Breast epithelium (tissue), 4 donors: ENCODE data around the gene UBXN11. TPM values are rescaled to one million over a fixed set of nuclear protein-coding genes. Genes with fewer than 3 reads are reported as not detected.
A peak's percentile ranks its signal among the peaks of the same experiment; 100 is the strongest.

Experiments
- DNase-seq, 2 donors: peaks; one replicate each; pipeline ENCODE4 v3.0.0-alpha.2; 2019; ENCODE audit warnings: low spot score in 2 of 2
- H3K27ac ChIP-seq, 2 donors: fragments of 200-600 bp; sonication (generic) in 1 of 2; one replicate each; pipeline ENCODE4 v1.5.1; 2016 to 2019; ENCODE audit warnings: mild to moderate bottlenecking in 1 of 2
- H3K27me3 ChIP-seq, 2 donors: fragments of 200-600 bp; sonication (generic) in 1 of 2; one replicate each; pipeline versions ENCODE4 v1.5.1 to v1.6.0; 2017 to 2019; ENCODE audit warnings: control low read depth in 1 of 2, mild to moderate bottlenecking in 1 of 2
- H3K36me3 ChIP-seq: fragments of 200-600 bp; one replicate; pipeline ENCODE4 v1.5.1; 2019
- H3K4me1 ChIP-seq, 2 donors: fragments of 200-600 bp; sonication (generic); one replicate each; pipeline ENCODE4 v1.5.1; 2016 to 2019; ENCODE audit warnings: control low read depth in 1 of 2
- H3K4me3 ChIP-seq, 3 donors: fragments of 200-600 bp; sonication (generic); 1 replicate in 2 of 3; 2 replicates in 1 of 3; pipeline ENCODE4 v1.5.1; 2016 to 2019; ENCODE audit warnings: mild to moderate bottlenecking in 3 of 3, moderate library complexity in 2 of 3
- H3K9me3 ChIP-seq, 2 donors: fragments of 200-600 bp; sonication (generic) in 1 of 2; one replicate each; pipeline ENCODE4 v1.5.1; 2016 to 2019; ENCODE audit warnings: control low read depth in 1 of 2
- CTCF ChIP-seq, 3 donors: fragments of 450-650 bp; IDR thresholded peaks; one replicate each; pipeline ENCODE4 v1.5.1; 2016 to 2017; ENCODE audit warnings: antibody characterized with exemption in 3 of 3, mild to moderate bottlenecking in 3 of 3, moderate library complexity in 3 of 3
- POLR2A ChIP-seq: fragments of 450-650 bp; IDR thresholded peaks from one replicate; pipeline ENCODE4 v1.6.1; 2016; ENCODE audit warnings: antibody characterized with exemption, mild to moderate bottlenecking, moderate library complexity
- POLR2AphosphoS5 ChIP-seq, 3 donors: sonication (generic); formaldehyde crosslinking; IDR thresholded peaks; one replicate each; pipeline ENCODE4 v1.6.1; 2017; ENCODE audit warnings: antibody characterized with exemption in 3 of 3
- intact Hi-C: fragments of 100-400 bp; cut with DNase I; formaldehyde crosslinking; loops from one replicate; pipeline ENCODE4 v1.15.1; 2023; ENCODE audit warnings: low total_unique reads
- total RNA-seq, 3 donors: library from RNA; depleted of rRNA; stranded (reverse); fragments of >200 nt; gene quantifications; one replicate each; pipeline ENCODE4 v1.1.0, GENCODE V29; 2016

UBXN11 gene
- total RNA-seq, 3 donors from 2014 or later: 15.0 to 25.5 (median 24.9) TPM

- no peaks in the 10 kb centered on the region for H3K36me3 ChIP-seq
- peak overlapping the region in 1 of 2 donors; percentile 40 for H3K27ac ChIP-seq
- H3K4me1 ChIP-seq: peaks cover 0 to 3% of the 10 kb centered on the region in 2 donors
- DNase-seq: no peak
- no peaks in the 10 kb centered on the region for H3K27me3 ChIP-seq
- TF ChIP-seq POLR2A (no peak), POLR2AphosphoS5 (IDR thresholded peaks at IDR 0.05) (no peak), CTCF (IDR thresholded peaks at IDR 0.05) (no peak)
- H3K9me3 ChIP-seq: no peaks in the 10 kb centered on the region
- H3K4me3 ChIP-seq: no peak overlapping the region
- intact Hi-C loops: no loop called here
These were observed 17.0 kb downstream of the UBXN11 start for GRCh38 chr1:26289158-26290059.

- Histone ChIP-seq H3K4me1 (peaks cover 0 to 6% of the 10 kb centered on the region in 2 donors), H3K27ac (peak overlapping the region in 1 of 2 donors; percentile 40)
These were observed 18.0 kb downstream of the UBXN11 start for GRCh38 chr1:26288311-26288941.

GRCh38 chr1:26287811-26288210 lies 18.6 kb downstream of the UBXN11 start:
- no peaks in the 10 kb centered on the region for H3K9me3 ChIP-seq
- TF ChIP-seq POLR2A: no peak
- TF ChIP-seq CTCF (IDR thresholded peaks at IDR 0.05): no peak
- no peak for TF ChIP-seq POLR2AphosphoS5 (IDR thresholded peaks at IDR 0.05)

More at GRCh38 chr1:26288311-26288941, 18.0 kb downstream of the UBXN11 start:
- Histone ChIP-seq H3K27me3 (no peaks in the 10 kb centered on the region), H3K9me3 (no peaks in the 10 kb centered on the region), H3K4me3 (no peak overlapping the region), H3K36me3 (no peaks in the 10 kb centered on the region)
- intact Hi-C loops: no loop called here
- DNase-seq: no peak
- TF ChIP-seq POLR2A: no peak
- no peak for TF ChIP-seq POLR2AphosphoS5 (IDR thresholded peaks at IDR 0.05)
- TF ChIP-seq CTCF (IDR thresholded peaks at IDR 0.05): no peak

GRCh38 chr1:26287033-26287711 lies 19.3 kb downstream of the UBXN11 start:
- intact Hi-C loops: no loop called here
- Histone ChIP-seq H3K27me3 (no peaks in the 10 kb centered on the region), H3K9me3 (no peaks in the 10 kb centered on the region), H3K4me1 (peaks cover 0 to 6% of the 10 kb centered on the region in 2 donors), H3K4me3 (no peak overlapping the region), H3K36me3 (no peaks in the 10 kb centered on the region), H3K27ac (peak overlapping the region; percentile 6 to 74)
- no peak for DNase-seq
- TF ChIP-seq CTCF (IDR thresholded peaks at IDR 0.05) (no peak), POLR2AphosphoS5 (IDR thresholded peaks at IDR 0.05) (peak in 1 of 3 donors; percentile 39), POLR2A (no peak)

More at GRCh38 chr1:26287811-26288210, 18.6 kb downstream of the UBXN11 start:
- Histone ChIP-seq H3K4me1 (peaks cover 0 to 6% of the 10 kb centered on the region in 2 donors), H3K27me3 (no peaks in the 10 kb centered on the region), H3K4me3 (no peak overlapping the region), H3K36me3 (no peaks in the 10 kb centered on the region), H3K27ac (peak overlapping the region in 1 of 2 donors; percentile 74)
- no peak for DNase-seq
- intact Hi-C loops: no loop called here
